HUES64 (cell line): ENCODE data around the gene COMMD6.

Experiments used
- H3K27ac ChIP-seq: 2 replicates; pipeline ENCODE4 v1.7.0; 2013; ENCODE audit warnings: low read depth, low read length, inconsistent platforms
- H3K27me3 ChIP-seq: 2 replicates; pipeline ENCODE4 v1.6.1; 2013; ENCODE audit warnings: mild to moderate bottlenecking, low read length; ENCODE audit not compliant: insufficient read depth
- H3K36me3 ChIP-seq: 2 replicates; pipeline ENCODE4 v1.6.1; 2013; ENCODE audit warnings: mild to moderate bottlenecking, low read length; ENCODE audit not compliant: insufficient read depth
- H3K4me1 ChIP-seq: 2 replicates; pipeline ENCODE4 v1.6.1; 2013; ENCODE audit warnings: mild to moderate bottlenecking, low read length, moderate library complexity; ENCODE audit not compliant: insufficient read depth
- H3K4me3 ChIP-seq: 2 replicates; pipeline ENCODE4 v1.5.1; 2013; ENCODE audit warnings: mild to moderate bottlenecking, low read length, moderate library complexity
- H3K9ac ChIP-seq: 2 replicates; pipeline ENCODE4 v1.6.1; 2013; ENCODE audit warnings: mild to moderate bottlenecking, low read depth, low read length
- H3K9me3 ChIP-seq: 2 replicates; pipeline ENCODE4 v1.6.1; 2013; ENCODE audit warnings: low read depth, low read length; ENCODE audit not compliant: insufficient read depth
- WGBS: fragments of 150-250, 120-280 bp; methylation state at CpG from one replicate; pipeline ENCODE4 v1.1.7; 2013; ENCODE audit warnings: missing lambda C conversion rate; 5-methylcytosine and 5-hydroxymethylcytosine counted together

The COMMD6 gene

GRCh38 chr13:75481176-75482069 is 56.2 kb downstream of the COMMD6 start:
- H3K9me3 ChIP-seq, result no peaks in the 10 kb centered on the region
- peak overlapping the region; percentile 81 for H3K9ac ChIP-seq
- no peaks in the 10 kb centered on the region; the same call in 1 of the 2 replicates for H3K36me3 ChIP-seq
- H3K4me1 ChIP-seq, result peaks cover 28% of the 10 kb centered on the region
- WGBS, result under 1% methylated on average over 100 of the region's 100 CpGs
- H3K27me3 ChIP-seq, result peaks cover 20% of the 10 kb centered on the region
- peak overlapping the region; percentile 82 for H3K4me3 ChIP-seq
- no peak overlapping the region for H3K27ac ChIP-seq

GRCh38 chr13:75480671-75481175 is 56.9 kb downstream of the COMMD6 start:
- Histone ChIP-seq H3K27me3 (peaks cover 20% of the 10 kb centered on the region), H3K4me1 (peaks cover 21% of the 10 kb centered on the region), H3K9me3 (no peaks in the 10 kb centered on the region), H3K36me3 (no peaks in the 10 kb centered on the region; the same call in 1 of the 2 replicates), H3K9ac (peak overlapping the region; percentile 66), H3K27ac (no peak overlapping the region), H3K4me3 (peak overlapping the region; percentile 82)
- WGBS, result under 1% methylated on average over 48 of the region's 48 CpGs

GRCh38 chr13:75479102-75479740 is 58.4 kb downstream of the COMMD6 start:
- Histone ChIP-seq H3K27ac (no peak overlapping the region), H3K4me1 (peaks cover 17% of the 10 kb centered on the region), H3K36me3 (no peaks in the 10 kb centered on the region; the same call in 1 of the 2 replicates), H3K4me3 (no peak overlapping the region), H3K9ac (no peak overlapping the region), H3K9me3 (no peaks in the 10 kb centered on the region), H3K27me3 (peaks cover 20% of the 10 kb centered on the region)
- WGBS, result 94% methylated on average over 4 of the region's 5 CpGs

GRCh38 chr13:75478659-75479058 is 59.0 kb downstream of the COMMD6 start:
- WGBS, result 94% methylated on average over 4 of the region's 4 CpGs
- Histone ChIP-seq H3K27me3 (peaks cover 20% of the 10 kb centered on the region), H3K36me3 (no peaks in the 10 kb centered on the region; the same call in 1 of the 2 replicates), H3K9me3 (no peaks in the 10 kb centered on the region), H3K9ac (no peak overlapping the region), H3K4me3 (no peak overlapping the region), H3K4me1 (peaks cover 17% of the 10 kb centered on the region), H3K27ac (no peak overlapping the region)
